Measurements from ENCODE around the gene FRK.
"Not testable (repeated sequence)": the region's sequence is repeated elsewhere in the genome, so short reads cannot be mapped to it uniquely, and the experiment has no call there.

Gene FRK

GRCh38 chr6:115890238-115890637 lies 170.5 kb downstream of the FRK start:
- DNase-seq (ENCODE audit: low read depth, low spot score): no peak

- DNase-seq (ENCODE audit: low read depth, low spot score): not testable (repeated sequence)
Measured at GRCh38 chr6:115888687-115889470, 171.8 kb downstream of the FRK start.

GRCh38 chr6:115887891-115888290 lies 172.8 kb downstream of the FRK start:
- no peak for DNase-seq (ENCODE audit: low read depth, low spot score)

GRCh38 chr6:115885636-115886366 lies 174.9 kb downstream of the FRK start:
- DNase-seq (ENCODE audit: low read depth, low spot score): no peak

- DNase-seq (ENCODE audit: low read depth, low spot score): no peak
Measured at GRCh38 chr6:115882771-115883170, 177.9 kb downstream of the FRK start.

- DNase-seq (ENCODE audit: low read depth, low spot score): no peak
Measured at GRCh38 chr6:115882174-115882573, 178.5 kb downstream of the FRK start.
